Mucosa of descending colon (tissue), 3 donors: ENCODE data around the gene GALNT18. TPM values are rescaled to one million over a fixed set of nuclear protein-coding genes. Genes with fewer than 3 reads are reported as not detected.

Source experiments
- ATAC-seq: fragments of 200-7000 bp; cut with Tn5 transposase; one replicate; pipeline ENCODE4 v1.9.1; 2020; ENCODE audit warnings: mild to moderate bottlenecking, moderate library complexity
- DNase-seq, 3 donors: peaks; one replicate each; pipeline ENCODE4 v3.0.0-alpha.2; 2020
- H3K36me3 ChIP-seq: fragments of 200-600 bp; one replicate; pipeline ENCODE4 v1.8.0; 2021; ENCODE audit warnings: low read depth, mild to moderate bottlenecking
- H3K4me1 ChIP-seq: fragments of 200-600 bp; one replicate; pipeline ENCODE4 v1.8.0; 2021; ENCODE audit warnings: low read depth, mild to moderate bottlenecking
- H3K4me3 ChIP-seq: fragments of 200-600 bp; one replicate; pipeline ENCODE4 v1.8.0; 2021; ENCODE audit warnings: mild to moderate bottlenecking
- H3K9me3 ChIP-seq: fragments of 200-600 bp; one replicate; pipeline ENCODE4 v1.8.0; 2021; ENCODE audit warnings: mild to moderate bottlenecking
- intact Hi-C, 2 donors: fragments of 100-400 bp; cut with DNase I in 1 of 2; cut with micrococcal nuclease in 1 of 2; formaldehyde crosslinking; loops; one replicate each; pipeline versions ENCODE4 v1.11.0 to v1.11.1; 2022; cut with DNase I, micrococcal nuclease
- total RNA-seq, 3 donors: library from RNA; stranded (reverse); fragmentation: NEBNext Ultra II Directional in 2 of 3; extraction: Animal tissue kit (Norgen Biotek cat#: 25700) in 2 of 3; gene quantifications; one replicate each; pipeline versions ENCODE4 v1.2.1 to v1.2.4, GENCODE V29; 2021 to 2023
- TF ChIP-seq, protein P1 (sequence below): fragments of 200-600 bp; IDR thresholded peaks from one replicate; pipeline ENCODE4 v1.8.0; 2022; ENCODE audit warnings: antibody characterized with exemption, mild to moderate bottlenecking
- donor health status: DM: no; HTN: no; CAD: no; lungs with moderate emphysema.
- donor health status: DM: no; HTN: no; CAD: no.
- donor health status: DM: no; HTN: yes; CAD: no.

The GALNT18 gene
- total RNA-seq, 3 donors from 2014 or later: 2.0 to 27.8 (median 5.4) TPM

DNA sequence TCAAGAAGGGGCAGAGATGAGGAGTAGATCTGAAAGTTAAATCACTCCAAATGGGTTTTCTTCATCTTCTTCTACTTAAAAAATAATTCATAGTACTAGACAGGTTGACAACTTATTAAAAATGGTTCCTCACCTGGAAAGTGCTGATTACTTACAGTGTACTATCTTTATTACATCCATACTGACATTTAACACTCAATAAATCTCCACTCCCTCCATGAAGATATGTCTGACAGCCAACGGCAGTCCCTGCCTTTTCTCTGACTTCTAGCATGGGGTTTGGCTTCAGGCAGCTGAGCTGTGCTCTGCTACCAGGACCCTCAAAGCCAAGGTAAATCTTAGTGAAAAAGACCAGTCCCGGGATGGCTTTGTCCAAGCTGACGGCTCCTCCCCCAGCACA is 135.4 kb downstream of the GALNT18 start:
- peak in 1 of 3 donors; percentile 16 for DNase-seq
- H3K36me3 ChIP-seq: no peaks in the 10 kb centered on the region
- intact Hi-C loops: no loop called here
- no peak overlapping the region for H3K4me3 ChIP-seq
- peak; percentile 90 for ATAC-seq
- no peaks in the 10 kb centered on the region for H3K9me3 ChIP-seq
- H3K4me1 ChIP-seq: peaks cover 7% of the 10 kb centered on the region
- TF ChIP-seq, protein P1, sequence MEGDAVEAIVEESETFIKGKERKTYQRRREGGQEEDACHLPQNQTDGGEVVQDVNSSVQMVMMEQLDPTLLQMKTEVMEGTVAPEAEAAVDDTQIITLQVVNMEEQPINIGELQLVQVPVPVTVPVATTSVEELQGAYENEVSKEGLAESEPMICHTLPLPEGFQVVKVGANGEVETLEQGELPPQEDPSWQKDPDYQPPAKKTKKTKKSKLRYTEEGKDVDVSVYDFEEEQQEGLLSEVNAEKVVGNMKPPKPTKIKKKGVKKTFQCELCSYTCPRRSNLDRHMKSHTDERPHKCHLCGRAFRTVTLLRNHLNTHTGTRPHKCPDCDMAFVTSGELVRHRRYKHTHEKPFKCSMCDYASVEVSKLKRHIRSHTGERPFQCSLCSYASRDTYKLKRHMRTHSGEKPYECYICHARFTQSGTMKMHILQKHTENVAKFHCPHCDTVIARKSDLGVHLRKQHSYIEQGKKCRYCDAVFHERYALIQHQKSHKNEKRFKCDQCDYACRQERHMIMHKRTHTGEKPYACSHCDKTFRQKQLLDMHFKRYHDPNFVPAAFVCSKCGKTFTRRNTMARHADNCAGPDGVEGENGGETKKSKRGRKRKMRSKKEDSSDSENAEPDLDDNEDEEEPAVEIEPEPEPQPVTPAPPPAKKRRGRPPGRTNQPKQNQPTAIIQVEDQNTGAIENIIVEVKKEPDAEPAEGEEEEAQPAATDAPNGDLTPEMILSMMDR: no peak

DNA sequence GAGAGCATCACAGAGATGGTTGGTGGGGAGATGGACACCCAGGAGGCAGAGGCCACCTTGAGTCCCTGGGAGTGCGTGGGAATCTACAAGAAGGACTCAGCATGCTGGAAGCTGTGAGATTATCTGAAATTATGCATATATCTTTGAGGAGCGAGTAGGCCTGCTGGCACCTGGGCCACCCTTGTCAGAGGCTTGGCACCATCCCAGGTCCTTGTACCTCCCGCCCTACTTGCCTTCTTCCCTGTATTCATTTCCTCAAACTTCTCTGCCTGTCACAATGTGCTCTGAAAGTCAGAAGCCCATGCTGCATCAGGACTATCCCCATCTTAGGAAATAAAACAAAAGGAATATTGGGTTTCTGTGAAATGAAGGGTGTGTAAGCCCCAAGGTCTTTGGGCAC is 135.8 kb downstream of the GALNT18 start:
- H3K9me3 ChIP-seq: no peaks in the 10 kb centered on the region
- no peaks in the 10 kb centered on the region for H3K36me3 ChIP-seq
- ATAC-seq: peak; percentile 85
- DNase-seq: peak; percentile 73 to 77 (median 74)
- peaks cover 7% of the 10 kb centered on the region for H3K4me1 ChIP-seq
- H3K4me3 ChIP-seq: no peak overlapping the region
- TF ChIP-seq, protein P1: no peak
- intact Hi-C loops: no loop called here

DNA sequence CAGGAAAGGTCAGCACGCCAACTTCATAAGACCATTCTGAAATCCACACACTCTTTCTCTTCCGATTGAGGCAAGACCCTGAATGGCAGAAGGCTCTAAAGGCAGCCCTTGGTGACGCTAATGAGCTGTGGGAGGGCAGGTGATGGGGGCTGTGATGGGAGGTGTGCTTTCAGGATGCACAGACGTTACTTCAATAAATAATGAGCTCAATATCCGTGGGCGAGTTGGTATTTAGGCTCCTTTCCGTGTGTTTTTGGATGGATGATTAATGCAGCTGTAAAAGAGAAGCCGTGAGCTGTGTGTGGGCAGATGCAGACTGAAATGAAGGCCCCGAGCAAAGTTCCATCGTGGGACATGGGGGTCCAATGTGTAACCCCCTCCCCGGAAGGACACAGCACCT is 138.2 kb downstream of the GALNT18 start:
- peaks cover 7% of the 10 kb centered on the region for H3K4me1 ChIP-seq
- no peaks in the 10 kb centered on the region for H3K9me3 ChIP-seq
- DNase-seq (no peak), ATAC-seq (no peak)
- H3K36me3 ChIP-seq: no peaks in the 10 kb centered on the region
- intact Hi-C loops: no loop called here
- H3K4me3 ChIP-seq: no peak overlapping the region
- TF ChIP-seq, protein P1: no peak

DNA sequence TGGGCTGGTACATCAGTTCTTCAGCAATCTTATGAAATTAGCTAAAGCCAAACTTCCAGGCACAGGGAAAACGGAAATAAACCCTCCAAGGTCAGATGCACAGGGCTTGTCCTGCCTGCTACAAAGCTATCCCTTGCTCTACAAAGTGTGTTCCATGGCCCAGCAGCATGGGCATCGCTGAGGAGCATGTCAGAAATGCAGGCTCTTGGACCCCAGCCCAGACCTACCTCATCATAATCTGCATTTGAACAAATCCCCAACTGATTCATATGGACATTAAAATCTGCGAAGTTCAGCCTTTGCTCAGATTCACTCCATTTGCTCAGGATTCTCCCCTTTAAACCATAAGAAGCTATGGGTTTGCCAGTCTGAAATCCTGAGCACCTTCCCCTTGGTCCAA is 139.1 kb downstream of the GALNT18 start:
- intact Hi-C loops: no loop called here
- ATAC-seq (no peak), DNase-seq (no peak)
- H3K4me3 ChIP-seq: no peak overlapping the region
- TF ChIP-seq, protein P1: no peak
- no peaks in the 10 kb centered on the region for H3K36me3 ChIP-seq
- H3K9me3 ChIP-seq: no peaks in the 10 kb centered on the region
- peaks cover 7% of the 10 kb centered on the region for H3K4me1 ChIP-seq

DNA sequence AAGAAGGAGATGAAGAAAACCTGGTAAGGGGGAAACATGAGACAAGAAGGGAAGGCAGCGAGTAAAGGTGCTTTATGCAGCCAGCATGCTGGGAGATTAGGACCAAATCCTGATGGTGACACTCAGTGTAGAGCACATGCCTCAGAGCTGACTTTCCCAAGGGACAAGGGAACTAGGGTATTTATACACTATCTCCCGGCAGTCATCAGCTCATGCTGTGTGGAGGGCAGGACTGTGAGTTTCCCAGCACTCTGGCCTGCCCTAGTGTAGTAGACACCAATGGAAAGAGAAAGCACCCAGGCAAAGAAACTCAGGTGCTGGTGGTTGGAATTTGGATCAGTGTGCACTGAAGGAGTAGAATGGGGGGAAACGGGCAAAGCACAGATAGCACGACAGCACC is 140.4 kb downstream of the GALNT18 start:
- intact Hi-C loops: no loop called here
- TF ChIP-seq, protein P1: no peak
- no peaks in the 10 kb centered on the region for H3K9me3 ChIP-seq
- no peaks in the 10 kb centered on the region for H3K36me3 ChIP-seq
- no peak for ATAC-seq
- DNase-seq: no peak
- peaks cover 2% of the 10 kb centered on the region for H3K4me1 ChIP-seq
- H3K4me3 ChIP-seq: no peak overlapping the region

DNA sequence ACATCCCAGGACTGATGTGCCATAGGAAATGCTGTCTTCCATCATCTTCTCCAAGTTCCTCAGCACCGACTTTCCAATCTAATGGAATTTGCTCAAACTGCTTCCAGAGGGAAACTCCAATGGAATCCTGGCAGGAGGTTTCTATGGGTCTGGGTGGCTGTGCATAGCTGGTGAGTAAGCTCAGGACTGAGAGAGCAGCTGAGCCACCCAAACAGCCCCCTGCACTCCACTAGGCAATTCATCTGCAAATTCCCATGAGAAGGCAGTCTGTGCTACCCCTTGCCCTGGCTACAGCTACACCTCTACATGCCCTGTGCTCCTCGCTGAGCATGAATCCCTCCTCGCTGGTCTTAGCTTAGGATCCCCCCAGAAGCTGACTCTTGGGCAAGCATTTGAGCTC is 140.8 kb downstream of the GALNT18 start:
- no peak for ATAC-seq
- intact Hi-C loops: no loop called here
- TF ChIP-seq, protein P1: no peak
- DNase-seq: no peak
- Histone ChIP-seq H3K36me3 (no peaks in the 10 kb centered on the region), H3K4me1 (no peaks in the 10 kb centered on the region), H3K4me3 (no peak overlapping the region), H3K9me3 (no peaks in the 10 kb centered on the region)
